SU-DHL-6 (cell line): Measurements from ENCODE around the gene KIZ.

Source experiments
- CTCF ChIP-seq: fragments of 200-600 bp; sonication (generic); IDR thresholded peaks from one replicate; pipeline ENCODE4 v1.5.1; 2017; ENCODE audit warnings: antibody characterized with exemption, mild to moderate bottlenecking, low read length, moderate library complexity; ENCODE audit not compliant: insufficient read depth, poor library complexity, severe bottlenecking
- EZH2phosphoT487 ChIP-seq: fragments of 200-600 bp; sonication (generic), shearing (Covaris generic); conservative IDR thresholded peaks from 2 replicates; pipeline ENCODE4 v1.6.1; 2018; ENCODE audit warnings: mild to moderate bottlenecking, antibody characterized with exemption, low read length, moderate library complexity, mixed read lengths

DNA sequence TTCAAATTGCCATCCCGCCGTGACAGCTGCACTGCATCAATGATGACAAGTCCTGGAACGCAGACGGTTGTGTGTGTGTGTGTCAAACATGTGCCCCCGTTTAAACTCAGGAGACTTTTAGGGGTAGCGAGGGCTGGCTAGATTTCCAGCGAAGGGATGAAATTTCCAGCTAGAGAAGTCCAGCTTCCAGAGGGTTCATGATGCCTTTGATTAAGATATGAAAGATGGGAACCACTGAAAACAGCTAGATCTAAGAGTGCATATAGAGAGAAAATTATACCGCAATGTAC is 644 bp downstream of the KIZ start:
- TF ChIP-seq CTCF, result no peak
- no peak for TF ChIP-seq EZH2phosphoT487
